ENCODE data around the gene ZNF503.

GRCh38 chr10:75414527-75414926 is 13.0 kb upstream of the ZNF503 start:
- TF ChIP-seq CTCF (conservative IDR thresholded peaks at IDR 0.05; ENCODE audit: low read length), result no peak
- no peak for TF ChIP-seq EZH2phosphoT487 (IDR thresholded peaks at IDR 0.05; ENCODE audit: borderline replicate concordance)
